Cardiac septum (tissue), 1 donor: ENCODE data around the gene STXBP2. TPM values are rescaled to one million over a fixed set of nuclear protein-coding genes. Genes with fewer than 3 reads are reported as not detected.

Experiments used
- DNase-seq: peaks from one replicate; pipeline ENCODE4 v3.0.0-alpha.2; 2020; ENCODE audit warnings: low spot score
- intact Hi-C: fragments of 100-400 bp; cut with DNase I; formaldehyde crosslinking; loops from one replicate; pipeline ENCODE4 v1.14.0; 2022
- total RNA-seq: library from RNA; stranded (reverse); fragmentation: NEBNext Ultra II Directional; extraction: Animal tissue kit (Norgen Biotek cat#: 25700); gene quantifications from one replicate; pipeline ENCODE4 v1.2.1, GENCODE V29; 2021
- donor health status: DM: no; HTN: no; CAD: no.

The STXBP2 gene
- total RNA-seq, 1 donor from 2014 or later, result 4.0 TPM

GRCh38 chr19:7645656-7646425, 8.9 kb downstream of the STXBP2 start:
- DNase-seq, result no peak
- intact Hi-C loops, result no loop called here

- DNase-seq, result no peak
- intact Hi-C loops, result no loop called here
These were observed 9.5 kb downstream of the STXBP2 start for GRCh38 chr19:7646426-7646700.

DNA sequence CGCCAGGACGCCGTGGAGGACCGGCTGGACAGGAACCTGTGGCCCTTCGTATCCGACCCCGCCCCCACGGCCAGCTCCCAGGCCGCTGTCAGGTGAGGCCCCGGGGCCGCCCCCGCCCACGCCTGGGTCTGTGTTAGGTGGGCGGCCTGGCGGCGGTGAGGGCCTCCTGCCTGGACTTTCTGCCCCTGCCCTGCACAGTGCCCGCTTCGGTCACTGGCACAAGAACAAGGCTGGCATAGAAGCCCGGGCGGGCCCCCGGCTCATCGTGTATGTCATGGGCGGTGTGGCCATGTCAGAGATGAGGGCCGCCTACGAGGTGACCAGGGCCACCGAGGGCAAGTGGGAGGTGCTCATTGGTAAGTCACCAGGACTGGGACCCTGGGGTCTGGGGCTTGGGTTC, 10.2 kb downstream of the STXBP2 start:
- no peak for DNase-seq
- intact Hi-C loops, result no loop called here

- no peak for DNase-seq
- intact Hi-C loops, result no loop called here
These were observed 11.5 kb downstream of the STXBP2 start for GRCh38 chr19:7648265-7649014.

DNA sequence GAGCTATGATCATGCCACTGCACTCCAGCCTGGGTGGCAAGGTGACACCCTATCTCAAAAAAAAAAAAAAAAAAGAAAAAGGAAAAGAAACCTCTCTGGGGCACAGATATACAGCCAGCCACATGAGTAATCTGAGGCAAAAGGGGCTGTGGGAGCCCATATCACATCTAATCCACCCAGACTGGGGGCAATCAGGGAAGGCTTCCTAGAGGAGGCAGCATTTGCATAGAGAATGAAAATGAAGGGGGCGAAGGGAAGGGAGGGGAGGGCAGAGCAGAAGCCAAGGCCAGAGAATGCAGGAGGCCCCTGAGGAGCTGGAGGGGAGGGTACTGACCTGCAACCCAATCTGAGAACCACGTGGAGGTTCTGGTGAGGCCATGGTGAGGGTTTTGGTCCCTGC, 13.2 kb downstream of the STXBP2 start:
- intact Hi-C loops, result loop anchor here (5.0 kb wide), 1 partner anchor 147 kb away; no protein-coding TSS in a partner anchor

GRCh38 chr19:7652061-7652641, 15.2 kb downstream of the STXBP2 start:
- intact Hi-C loops, result loop anchor here (2.0 to 5.0 kb wide), 2 partner anchors 29 to 145 kb away; partner anchors contain the start of gene TRAPPC5
- peak; percentile 95 for DNase-seq

More for the DNA sequence above, 13.2 kb downstream of the STXBP2 start:
- no peak for DNase-seq

GRCh38 chr19:7654401-7654800, 17.5 kb downstream of the STXBP2 start:
- intact Hi-C loops, result loop anchor here (5.0 kb wide), 1 partner anchor 143 kb away; no protein-coding TSS in a partner anchor

DNA sequence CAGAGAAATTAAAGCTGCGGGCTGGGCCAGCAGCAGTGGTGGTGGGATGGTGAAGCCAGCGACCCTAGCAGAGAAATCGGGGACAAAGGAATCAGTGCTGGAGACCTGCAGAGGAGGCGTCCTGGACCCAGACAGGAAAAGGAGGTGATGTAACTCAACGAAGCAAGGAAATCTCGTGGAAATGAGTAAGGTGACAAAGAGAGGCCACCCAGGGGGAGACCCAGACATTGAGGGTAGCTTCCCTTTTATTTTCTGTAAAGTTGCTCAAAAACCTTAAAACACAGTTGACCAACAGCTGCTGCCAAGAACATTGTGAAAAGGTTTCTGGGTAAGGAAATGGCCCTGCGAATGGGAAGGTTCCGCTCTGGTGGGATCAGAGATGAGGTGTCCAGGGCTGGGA, 18.7 kb downstream of the STXBP2 start:
- DNase-seq, result no peak
- intact Hi-C loops, result no loop called here

More at GRCh38 chr19:7654401-7654800, 17.5 kb downstream of the STXBP2 start:
- no peak for DNase-seq

- DNase-seq, result no peak
- intact Hi-C loops, result no loop called here
These were observed 20.3 kb downstream of the STXBP2 start for GRCh38 chr19:7657131-7657751.

DNA sequence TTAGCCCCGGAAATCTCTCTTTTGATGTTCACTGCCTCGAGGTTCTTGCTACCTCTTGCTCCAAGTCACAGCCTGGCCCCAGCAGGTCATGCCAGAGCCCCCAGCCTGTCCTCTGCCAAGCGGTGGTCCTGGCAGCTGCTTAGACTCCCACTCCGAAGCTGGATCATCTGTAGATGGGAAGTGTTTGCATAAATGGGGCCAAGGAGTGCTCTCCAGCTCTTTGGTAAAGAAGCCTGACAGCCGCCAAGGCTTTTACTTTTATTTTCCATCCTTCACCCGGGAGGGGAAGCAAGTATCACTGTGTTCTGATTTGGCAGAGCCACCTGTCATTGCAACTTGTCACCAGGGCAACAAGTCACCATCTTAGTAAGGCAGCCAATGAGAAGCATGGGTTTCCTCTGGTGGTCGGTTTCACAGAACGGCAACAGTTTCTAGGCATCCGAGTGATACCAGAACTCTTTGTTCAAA, 21.3 kb downstream of the STXBP2 start:
- DNase-seq, result no peak
- intact Hi-C loops, result no loop called here

- intact Hi-C loops, result no loop called here
- no peak for DNase-seq
These were observed 25.0 kb downstream of the STXBP2 start for GRCh38 chr19:7661744-7662538.

DNA sequence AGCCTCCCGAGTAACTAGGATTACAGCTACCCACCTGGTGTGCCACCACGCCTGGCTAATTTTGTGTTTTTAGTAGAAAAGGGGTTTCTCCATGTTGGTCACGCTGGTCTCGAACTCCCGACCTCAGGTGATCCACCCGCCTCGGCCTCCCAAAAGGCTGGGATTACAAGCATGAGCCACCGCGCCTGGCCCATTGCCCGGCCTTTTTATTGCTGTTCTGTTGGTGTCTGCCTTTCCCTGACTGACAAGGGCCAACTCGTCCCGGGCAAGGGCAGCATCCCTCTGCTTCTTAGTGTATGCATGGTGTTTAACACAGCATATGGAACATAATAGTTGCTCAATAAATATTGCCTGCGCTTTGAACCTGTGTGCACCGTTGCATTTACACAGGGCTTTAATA, 25.7 kb downstream of the STXBP2 start:
- intact Hi-C loops, result no loop called here
- DNase-seq, result no peak

GRCh38 chr19:7663706-7664105, 26.8 kb downstream of the STXBP2 start:
- no peak for DNase-seq
- intact Hi-C loops, result no loop called here

GRCh38 chr19:7665076-7665475, 28.2 kb downstream of the STXBP2 start:
- DNase-seq, result no peak

GRCh38 chr19:7668842-7669241, 31.9 kb downstream of the STXBP2 start, which contains the start of gene RETN:
Gene RETN (plus strand): TSS chr19:7669049. CDS start chr19:7669327, 278 bp downstream.
- no peak for DNase-seq
- intact Hi-C loops, result no loop called here

More at GRCh38 chr19:7665076-7665475, 28.2 kb downstream of the STXBP2 start:
- intact Hi-C loops, result no loop called here

DNA sequence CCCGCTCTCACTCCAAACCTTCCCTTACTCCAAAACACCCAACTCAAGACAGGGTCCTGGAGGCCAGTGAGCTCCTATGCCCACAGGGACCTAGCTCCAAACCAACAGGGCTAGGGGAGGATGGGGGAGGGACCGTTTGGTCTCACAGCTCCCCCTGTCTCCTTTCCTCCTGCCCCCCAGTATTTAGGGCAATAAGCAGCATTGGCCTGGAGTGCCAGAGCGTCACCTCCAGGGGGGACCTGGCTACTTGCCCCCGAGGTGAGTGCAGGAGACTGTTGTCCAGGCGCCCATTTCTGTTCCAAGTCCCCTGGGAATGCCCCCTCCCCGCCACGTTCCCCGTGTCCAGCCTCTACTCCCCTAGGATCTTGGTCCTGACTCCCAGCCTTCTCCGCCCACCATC, 32.7 kb downstream of the STXBP2 start:
- intact Hi-C loops, result no loop called here
- no peak for DNase-seq

- peak; percentile 82 for DNase-seq
- intact Hi-C loops, result no loop called here
These were observed 33.4 kb downstream of the STXBP2 start for GRCh38 chr19:7670150-7670783.

GRCh38 chr19:7670790-7671189, 33.9 kb downstream of the STXBP2 start:
- intact Hi-C loops, result no loop called here
- DNase-seq, result no peak

DNA sequence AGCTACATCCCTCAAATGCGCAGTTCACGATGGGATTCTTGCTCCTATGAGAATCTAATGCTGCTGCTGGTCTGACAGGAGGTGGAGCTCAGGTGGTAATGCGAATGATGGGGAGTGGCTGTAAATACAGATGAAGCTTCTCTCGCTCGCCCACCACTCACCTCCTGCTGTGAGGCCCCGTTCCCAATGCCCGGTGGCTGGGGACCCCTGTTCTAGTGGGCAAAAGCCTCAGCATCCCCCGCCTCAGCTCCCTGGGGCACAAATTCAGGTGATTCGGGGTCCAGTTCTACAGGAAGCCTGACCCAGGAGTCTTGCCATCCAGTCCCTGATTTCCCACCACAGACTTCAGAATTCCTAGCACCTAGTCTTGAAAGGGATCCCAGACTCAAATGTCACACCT, 35.6 kb downstream of the STXBP2 start:
- DNase-seq, result no peak
- intact Hi-C loops, result no loop called here
